Fibroblast of peridontal ligament (primary cell): ENCODE measurements around the gene HOOK2.
"Not testable (repeated sequence)": the region's sequence is repeated elsewhere in the genome, so short reads cannot be mapped to it uniquely, and the experiment has no call there.

ENCODE experiments used
- DNase-seq: peaks from one replicate; pipeline ENCODE4 v3.0.0-alpha.2; 2010; ENCODE audit errors: extremely low read depth

Gene HOOK2

GRCh38 chr19:12720851-12721655, 54.3 kb downstream of the HOOK2 start:
- peak; percentile 16 for DNase-seq

GRCh38 chr19:12720296-12720695, 55.1 kb downstream of the HOOK2 start:
- peak; percentile 4 for DNase-seq

DNA sequence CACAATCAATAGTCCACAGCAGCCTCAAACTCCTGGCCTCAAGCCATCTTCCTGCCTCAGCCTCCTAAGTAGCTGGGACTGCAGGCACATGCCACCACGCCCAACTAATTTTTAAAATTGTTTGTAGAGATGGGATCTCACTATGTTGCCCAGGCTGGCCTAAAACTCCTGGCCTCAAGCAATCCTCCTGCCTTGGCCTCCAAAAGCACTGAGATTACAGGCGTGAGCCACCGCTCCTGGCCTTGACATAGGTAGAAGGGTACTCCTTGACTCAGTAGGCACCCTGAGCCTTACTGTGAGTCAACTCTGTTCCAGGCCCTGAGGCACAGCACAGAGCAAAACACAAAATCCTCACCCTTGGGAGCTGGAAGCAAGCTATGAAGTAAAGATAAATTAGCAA, 59.4 kb downstream of the HOOK2 start:
- DNase-seq = no peak

DNA sequence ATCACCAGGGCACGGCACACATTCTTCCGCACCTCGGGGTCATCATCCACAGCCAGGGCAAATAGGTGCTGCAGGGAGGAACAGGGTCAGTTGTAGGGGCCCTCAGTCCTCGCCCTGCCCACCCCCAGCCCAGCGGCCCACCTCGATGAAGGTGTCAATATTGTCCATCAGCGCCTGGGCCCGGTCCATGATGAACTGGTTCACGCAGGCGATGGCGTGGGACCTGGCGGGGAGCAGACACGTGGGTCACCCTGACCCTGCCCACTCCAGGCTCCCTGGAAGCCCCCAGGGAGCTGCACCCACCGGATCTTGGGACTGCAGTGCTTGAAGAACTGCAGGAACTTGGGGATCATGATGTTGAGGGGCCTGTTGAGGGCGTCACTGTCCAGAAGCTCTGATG, 60.2 kb downstream of the HOOK2 start:
- no peak for DNase-seq

- not testable (repeated sequence) for DNase-seq
These were observed 62.0 kb downstream of the HOOK2 start for GRCh38 chr19:12713304-12713703.
